ENCODE measurements around the gene SPC25. TPM values are rescaled to one million over a fixed set of nuclear protein-coding genes. Genes with fewer than 3 reads are reported as not detected.
A peak's percentile ranks its signal among the peaks of the same experiment; 100 is the strongest.

Gene SPC25
- total and polyA plus RNA-seq, 2 of the 13 experiments (the other 11 are each of a cell fraction or from before 2014, with no cell fraction given), result 11.3 to 26.5 TPM

- TF ChIP-seq AFF4 (CRISPR knock-in tag; IDR thresholded peaks at IDR 0.05), result no peak
- no peak for TF ChIP-seq ARNT (IDR thresholded peaks at IDR 0.05)
- no peak for TF ChIP-seq ZNF878 (CRISPR knock-in tag; IDR thresholded peaks at IDR 0.05)
- TF ChIP-seq GFI1 (CRISPR knock-in tag; IDR thresholded peaks at IDR 0.05; ENCODE audit: borderline replicate concordance), result no peak
- TF ChIP-seq ZNF547 (CRISPR knock-in tag; IDR thresholded peaks at IDR 0.05), result no peak
- peak; percentile 67; the same call in 1 of the 2 replicates for TF ChIP-seq NCOR1 (IDR thresholded peaks at IDR 0.05; ENCODE audit: borderline replicate concordance, low read length)
- TF ChIP-seq SMAD9 (CRISPR knock-in tag; IDR thresholded peaks at IDR 0.05), result no peak
- no peak for TF ChIP-seq ELF1 (CRISPR knock-in tag; IDR thresholded peaks at IDR 0.05)
- no peak for TF ChIP-seq ZFAT (CRISPR knock-in tag; conservative IDR thresholded peaks at IDR 0.05)
- no peak for TF ChIP-seq POLR2A (IDR thresholded peaks at IDR 0.05; ENCODE audit: insufficient read depth in 1 of 2, low read depth in 2 of 2, low read length in 2 of 2)
- no peak for TF ChIP-seq GATA4 (IDR thresholded peaks at IDR 0.05; ENCODE audit: borderline replicate concordance, low read depth)
- TF ChIP-seq, protein P1, sequence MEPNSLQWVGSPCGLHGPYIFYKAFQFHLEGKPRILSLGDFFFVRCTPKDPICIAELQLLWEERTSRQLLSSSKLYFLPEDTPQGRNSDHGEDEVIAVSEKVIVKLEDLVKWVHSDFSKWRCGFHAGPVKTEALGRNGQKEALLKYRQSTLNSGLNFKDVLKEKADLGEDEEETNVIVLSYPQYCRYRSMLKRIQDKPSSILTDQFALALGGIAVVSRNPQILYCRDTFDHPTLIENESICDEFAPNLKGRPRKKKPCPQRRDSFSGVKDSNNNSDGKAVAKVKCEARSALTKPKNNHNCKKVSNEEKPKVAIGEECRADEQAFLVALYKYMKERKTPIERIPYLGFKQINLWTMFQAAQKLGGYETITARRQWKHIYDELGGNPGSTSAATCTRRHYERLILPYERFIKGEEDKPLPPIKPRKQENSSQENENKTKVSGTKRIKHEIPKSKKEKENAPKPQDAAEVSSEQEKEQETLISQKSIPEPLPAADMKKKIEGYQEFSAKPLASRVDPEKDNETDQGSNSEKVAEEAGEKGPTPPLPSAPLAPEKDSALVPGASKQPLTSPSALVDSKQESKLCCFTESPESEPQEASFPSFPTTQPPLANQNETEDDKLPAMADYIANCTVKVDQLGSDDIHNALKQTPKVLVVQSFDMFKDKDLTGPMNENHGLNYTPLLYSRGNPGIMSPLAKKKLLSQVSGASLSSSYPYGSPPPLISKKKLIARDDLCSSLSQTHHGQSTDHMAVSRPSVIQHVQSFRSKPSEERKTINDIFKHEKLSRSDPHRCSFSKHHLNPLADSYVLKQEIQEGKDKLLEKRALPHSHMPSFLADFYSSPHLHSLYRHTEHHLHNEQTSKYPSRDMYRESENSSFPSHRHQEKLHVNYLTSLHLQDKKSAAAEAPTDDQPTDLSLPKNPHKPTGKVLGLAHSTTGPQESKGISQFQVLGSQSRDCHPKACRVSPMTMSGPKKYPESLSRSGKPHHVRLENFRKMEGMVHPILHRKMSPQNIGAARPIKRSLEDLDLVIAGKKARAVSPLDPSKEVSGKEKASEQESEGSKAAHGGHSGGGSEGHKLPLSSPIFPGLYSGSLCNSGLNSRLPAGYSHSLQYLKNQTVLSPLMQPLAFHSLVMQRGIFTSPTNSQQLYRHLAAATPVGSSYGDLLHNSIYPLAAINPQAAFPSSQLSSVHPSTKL (CRISPR knock-in tag; IDR thresholded peaks at IDR 0.05), result peak; percentile 52
- TF ChIP-seq ZNF660 (CRISPR knock-in tag; IDR thresholded peaks at IDR 0.05; ENCODE audit: borderline replicate concordance, low read depth), result no peak
- no peak for TF ChIP-seq MEF2D (CRISPR knock-in tag; IDR thresholded peaks at IDR 0.05)
- peak; percentile 54 to 58 for TF ChIP-seq MAFK (conservative IDR thresholded peaks at IDR 0.05 in 1 of 2, IDR thresholded peaks at IDR 0.05 in 1 of 2; ENCODE audit: low read length in 2 of 2)
These were observed 40.6 kb downstream of the SPC25 start (continued) for GRCh38 chr2:168849610-168850009.

Data from HepG2 (cell line).